Measurements from ENCODE around the gene B4GALNT4. TPM values are rescaled to one million over a fixed set of nuclear protein-coding genes. Genes with fewer than 3 reads are reported as not detected.

Gene B4GALNT4
- polyA plus RNA-seq, 1 experiment = 5.4 TPM

- H3K36me3 ChIP-seq (ENCODE audit: control insufficient read depth, insufficient read depth, low read length) = no peaks in the 10 kb centered on the region
- no peak for TF ChIP-seq CTCF (IDR thresholded peaks at IDR 0.05; ENCODE audit: insufficient read depth, low read depth, low read length)
- no peaks in the 10 kb centered on the region for H3K27me3 ChIP-seq (ENCODE audit: control insufficient read depth, insufficient read depth, low read length)
- ChIA-PET CTCF (interaction anchor here (1.1 to 2.4 kb wide), 2 partner anchors 8 to 189 kb away, joined by 3 to 11 read pairs; no protein-coding TSS in a partner anchor), POLR2A (no interaction called here)
- no peak overlapping the region for H3K4me3 ChIP-seq (ENCODE audit: low read depth, low read length)
- DNase-seq (ENCODE audit: low read depth) = no peak
Observed at GRCh38 chr11:394858-395655, 25.8 kb downstream of the B4GALNT4 start.

- DNase-seq (ENCODE audit: low read depth) = no peak
- Histone ChIP-seq H3K4me3 (ENCODE audit: low read depth, low read length) (no peak overlapping the region), H3K36me3 (ENCODE audit: control insufficient read depth, insufficient read depth, low read length) (no peaks in the 10 kb centered on the region), H3K27me3 (ENCODE audit: control insufficient read depth, insufficient read depth, low read length) (no peaks in the 10 kb centered on the region)
- POLR2A ChIA-PET = no interaction called here
- TF ChIP-seq CTCF (IDR thresholded peaks at IDR 0.05; ENCODE audit: insufficient read depth, low read depth, low read length) = no peak
- CTCF ChIA-PET = interaction anchor here (1.0 to 2.4 kb wide), 15 partner anchors 9 to 193 kb away, joined by 3 to 17 read pairs (median 5); partner anchors contain the start of genes B4GALNT4 and PTDSS2
Observed at GRCh38 chr11:395866-396265, 26.6 kb downstream of the B4GALNT4 start.

GRCh38 chr11:396511-396947 lies 27.2 kb downstream of the B4GALNT4 start:
- Histone ChIP-seq H3K36me3 (ENCODE audit: control insufficient read depth, insufficient read depth, low read length) (no peaks in the 10 kb centered on the region), H3K4me3 (ENCODE audit: low read depth, low read length) (peak overlapping the region; percentile 38), H3K27me3 (ENCODE audit: control insufficient read depth, insufficient read depth, low read length) (no peaks in the 10 kb centered on the region)
- peak; percentile 50 for TF ChIP-seq CTCF (IDR thresholded peaks at IDR 0.05; ENCODE audit: insufficient read depth, low read depth, low read length)
- ChIA-PET POLR2A (no interaction called here), CTCF (interaction anchor here (0.7 to 2.4 kb wide), 21 partner anchors 9 to 193 kb away, joined by 3 to 17 read pairs (median 4); partner anchors contain the start of genes B4GALNT4, BET1L, PTDSS2 and RIC8A)
- DNase-seq (ENCODE audit: low read depth) = no peak

- Histone ChIP-seq H3K27me3 (ENCODE audit: control insufficient read depth, insufficient read depth, low read length) (no peaks in the 10 kb centered on the region), H3K36me3 (ENCODE audit: control insufficient read depth, insufficient read depth, low read length) (no peaks in the 10 kb centered on the region), H3K4me3 (ENCODE audit: low read depth, low read length) (peak overlapping the region; percentile 38)
- DNase-seq (ENCODE audit: low read depth) = no peak
- POLR2A ChIA-PET = no interaction called here
- CTCF ChIA-PET = interaction anchor here (0.7 to 2.4 kb wide), 19 partner anchors 9 to 194 kb away, joined by 3 to 17 read pairs (median 4); partner anchors contain the start of genes B4GALNT4, BET1L, PTDSS2 and RIC8A
- TF ChIP-seq CTCF (IDR thresholded peaks at IDR 0.05; ENCODE audit: insufficient read depth, low read depth, low read length) = peak; percentile 75
Observed at GRCh38 chr11:396948-397548, 27.7 kb downstream of the B4GALNT4 start.

- TF ChIP-seq CTCF (IDR thresholded peaks at IDR 0.05; ENCODE audit: insufficient read depth, low read depth, low read length) = no peak
Observed at GRCh38 chr11:398826-399225, 29.5 kb downstream of the B4GALNT4 start.

More at GRCh38 chr11:398826-399225, 29.5 kb downstream of the B4GALNT4 start:
- Histone ChIP-seq H3K27me3 (ENCODE audit: control insufficient read depth, insufficient read depth, low read length) (no peaks in the 10 kb centered on the region), H3K36me3 (ENCODE audit: control insufficient read depth, insufficient read depth, low read length) (no peaks in the 10 kb centered on the region), H3K4me3 (ENCODE audit: low read depth, low read length) (no peak overlapping the region)
- no peak for DNase-seq (ENCODE audit: low read depth)
- ChIA-PET CTCF (no interaction called here), POLR2A (no interaction called here)
